H9 (cell line): Measurements from ENCODE around the gene IGSF9. TPM values are rescaled to one million over a fixed set of nuclear protein-coding genes. Genes with fewer than 3 reads are reported as not detected.

Source experiments
- DNase-seq: peaks from one replicate; pipeline ENCODE4 v3.0.0-alpha.2; 2017
- H2AFZ ChIP-seq: one replicate; pipeline ENCODE4 v1.6.1; 2013; ENCODE audit warnings: mild to moderate bottlenecking, low read length, control low read depth, moderate library complexity
- H2AK5ac ChIP-seq: 2 replicates; pipeline ENCODE4 v1.6.1; 2013; ENCODE audit warnings: low read length, control low read depth, mixed read lengths; ENCODE audit not compliant: insufficient read length
- H2BK120ac ChIP-seq: one replicate; pipeline ENCODE4 v1.6.1; 2013; ENCODE audit warnings: low read depth, mild to moderate bottlenecking, low read length, control low read depth, inconsistent platforms; ENCODE audit not compliant: poor library complexity, severe bottlenecking
- H2BK12ac ChIP-seq: 2 replicates; pipeline ENCODE4 v1.6.1; 2013; ENCODE audit warnings: low read length, control low read depth, mixed read lengths, low read depth; ENCODE audit not compliant: insufficient read length
- H2BK15ac ChIP-seq: 2 replicates; pipeline ENCODE4 v1.6.1; 2013; ENCODE audit warnings: low read depth, low read length, control low read depth
- H2BK20ac ChIP-seq: one replicate; pipeline ENCODE4 v1.6.1; 2013; ENCODE audit warnings: low read depth, mild to moderate bottlenecking, low read length, control low read depth, inconsistent platforms; ENCODE audit not compliant: poor library complexity, severe bottlenecking
- H2BK5ac ChIP-seq: 2 replicates; pipeline ENCODE4 v1.6.1; 2013; ENCODE audit warnings: low read length, control low read depth, mixed read lengths; ENCODE audit not compliant: insufficient read length
- H3K14ac ChIP-seq: 2 replicates; pipeline ENCODE4 v1.6.1; 2013; ENCODE audit warnings: low read length, control low read depth; ENCODE audit not compliant: insufficient read depth
- H3K18ac ChIP-seq: 2 replicates; pipeline ENCODE4 v1.6.1; 2013; ENCODE audit warnings: low read depth, mild to moderate bottlenecking, mixed read lengths, low read length, control low read depth; ENCODE audit not compliant: insufficient read length
- H3K23ac ChIP-seq: 2 replicates; pipeline ENCODE4 v1.6.1; 2013; ENCODE audit warnings: low read length, control low read depth, mixed read lengths, low read depth; ENCODE audit not compliant: insufficient read length
- H3K23me2 ChIP-seq: 2 replicates; pipeline ENCODE4 v1.6.1; 2013; ENCODE audit warnings: low read depth, mild to moderate bottlenecking, mixed read lengths, low read length, control low read depth; ENCODE audit not compliant: insufficient read length, poor library complexity, severe bottlenecking
- H3K27ac ChIP-seq: 2 replicates; pipeline ENCODE4 v1.5.1; 2013; ENCODE audit warnings: low read length, control low read depth, mixed read lengths, low read depth; ENCODE audit not compliant: insufficient read length
- H3K27me3 ChIP-seq: 2 replicates; pipeline ENCODE4 v1.6.1; 2013; ENCODE audit warnings: low read length, control low read depth, inconsistent platforms; ENCODE audit not compliant: insufficient read depth
- H3K4ac ChIP-seq: 2 replicates; pipeline ENCODE4 v1.6.1; 2013; ENCODE audit warnings: low read depth, mild to moderate bottlenecking, control low read depth, inconsistent platforms, low read length, moderate library complexity
- H3K4me1 ChIP-seq: 2 replicates; pipeline ENCODE4 v1.6.1; 2013; ENCODE audit warnings: low read length, control low read depth, inconsistent platforms; ENCODE audit not compliant: insufficient read depth
- H3K4me2 ChIP-seq: 2 replicates; pipeline ENCODE4 v1.6.1; 2013; ENCODE audit warnings: low read length, control low read depth, mixed read lengths; ENCODE audit not compliant: insufficient read length, insufficient read depth
- H3K56ac ChIP-seq: 2 replicates; pipeline ENCODE4 v1.6.1; 2013; ENCODE audit warnings: low read depth, mild to moderate bottlenecking, mixed read lengths, low read length, control low read depth; ENCODE audit not compliant: insufficient read length
- H3K79me1 ChIP-seq: 2 replicates; pipeline ENCODE4 v1.6.1; 2013; ENCODE audit warnings: low read depth, mild to moderate bottlenecking, moderate library complexity, low read length, control low read depth, inconsistent platforms; ENCODE audit not compliant: insufficient read depth, poor library complexity, severe bottlenecking
- H3K79me2 ChIP-seq: 2 replicates; pipeline ENCODE4 v1.6.1; 2013; ENCODE audit warnings: low read length, control low read depth, inconsistent platforms; ENCODE audit not compliant: insufficient read depth
- H3K9ac ChIP-seq: 2 replicates; pipeline ENCODE4 v1.6.1; 2013; ENCODE audit warnings: low read length, control low read depth, mixed read lengths; ENCODE audit not compliant: insufficient read length; ENCODE audit errors: extremely low read depth
- H3K9me3 ChIP-seq: one replicate; pipeline ENCODE4 v1.6.1; 2013; ENCODE audit warnings: low read depth, low read length, inconsistent platforms; ENCODE audit not compliant: control insufficient read depth
- H3T11ph ChIP-seq: one replicate; pipeline ENCODE4 v1.6.1; 2013; ENCODE audit warnings: mild to moderate bottlenecking, low read length, control low read depth, inconsistent platforms
- H4K20me1 ChIP-seq: one replicate; pipeline ENCODE4 v1.6.1; 2013; ENCODE audit not compliant: control insufficient read depth, insufficient read length, insufficient read depth
- H4K5ac ChIP-seq: 2 replicates; pipeline ENCODE4 v1.6.1; 2013; ENCODE audit warnings: low read depth, mild to moderate bottlenecking, mixed read lengths, low read length, control low read depth; ENCODE audit not compliant: insufficient read length
- H4K8ac ChIP-seq: replicated peaks from 2 replicates; pipeline ENCODE4 v1.6.1; 2013; ENCODE audit warnings: low read length, control low read depth, mixed read lengths, low read depth; ENCODE audit not compliant: insufficient read length
- H4K91ac ChIP-seq: 2 replicates; pipeline ENCODE4 v1.6.1; 2013; ENCODE audit warnings: low read depth, mild to moderate bottlenecking, moderate library complexity, mixed read lengths, low read length, control low read depth; ENCODE audit not compliant: insufficient read length
- H3K27ac Mint-ChIP-seq, 3 experiments: 2 replicates in 2 of 3; 3 replicates in 1 of 3; pipeline ENCODE4 v1.8.0; 2020 to 2021; ENCODE audit warnings: mixed read lengths in 3 of 3, mild to moderate bottlenecking in 1 of 3, moderate library complexity in 1 of 3
- H3K27me3 Mint-ChIP-seq: 2 replicates; pipeline ENCODE4 v1.8.0; 2021; ENCODE audit warnings: low read depth, mild to moderate bottlenecking, moderate library complexity, mixed read lengths
- H3K36me3 Mint-ChIP-seq, 3 experiments: 2 replicates in 2 of 3; 3 replicates in 1 of 3; pipeline ENCODE4 v1.8.0; 2020 to 2021; ENCODE audit warnings: low read depth in 3 of 3, mixed read lengths in 3 of 3; ENCODE audit not compliant: insufficient read depth in 1 of 3
- H3K4me1 Mint-ChIP-seq, 2 experiments: 2 replicates each; pipeline ENCODE4 v1.8.0; 2020; ENCODE audit warnings: mixed read lengths in 2 of 2
- H3K4me3 Mint-ChIP-seq, 2 experiments: 2 replicates in 1 of 2; 3 replicates in 1 of 2; pipeline ENCODE4 v1.8.0; 2020 to 2021; ENCODE audit warnings: mild to moderate bottlenecking in 2 of 2, mixed read lengths in 2 of 2, moderate library complexity in 1 of 2
- H3K9me3 Mint-ChIP-seq, 2 experiments: 2 replicates in 1 of 2; 3 replicates in 1 of 2; pipeline ENCODE4 v1.8.0; 2020; ENCODE audit warnings: mild to moderate bottlenecking in 2 of 2, mixed read lengths in 2 of 2, moderate library complexity in 1 of 2
- CTCF ChIP-seq: fragments of 200-600 bp; sonication (generic); conservative IDR thresholded peaks from 3 replicates; pipeline ENCODE4 v1.8.0; 2021; ENCODE audit warnings: antibody characterized with exemption, mild to moderate bottlenecking
- WGBS: extraction: QIAGEN DNeasy Blood & Tissue Kit; methylation state at CpG from one replicate; pipeline ENCODE4 v1.1.7; 2013; ENCODE audit warnings: missing lambda C conversion rate, low lambda C conversion rate, mixed read lengths; ENCODE audit not compliant: insufficient read length; ENCODE audit errors: extremely low coverage; 5-methylcytosine and 5-hydroxymethylcytosine counted together
- total RNA-seq: library from RNA; stranded (reverse); gene quantifications from 2 replicates; pipeline ENCODE4 v1.2.1, GENCODE V29; 2021

IGSF9 gene
- total RNA-seq, 1 experiment from 2014 or later, result 11.3 TPM

- H3K9ac ChIP-seq, result no peak overlapping the region
- H3K27ac Mint-ChIP-seq, result no peak overlapping the region
- H3K56ac ChIP-seq, result no peak overlapping the region
- H3K4me1 Mint-ChIP-seq, result peaks cover 25 to 32% of the 10 kb centered on the region in 2 experiments
- no peak overlapping the region for H4K8ac ChIP-seq
- H3K27me3 ChIP-seq, result no peaks in the 10 kb centered on the region
- DNase-seq, result no peak
- no CpG with 5 or more reads among the region's 16 CpGs for WGBS
- H3K79me2 ChIP-seq, result no peaks in the 10 kb centered on the region
- H4K91ac ChIP-seq, result no peak overlapping the region
- H3K14ac ChIP-seq, result no peak overlapping the region
- no peak overlapping the region for H2BK120ac ChIP-seq
- H3K18ac ChIP-seq, result no peak overlapping the region
- no peak overlapping the region for H3K4me2 ChIP-seq
- no peaks in the 10 kb centered on the region; a peak in 1 of 5 replicates for H3K9me3 Mint-ChIP-seq
- H2AFZ ChIP-seq, result no peak overlapping the region
- H3K23ac ChIP-seq, result no peak overlapping the region
- no peak overlapping the region for H3K27ac ChIP-seq
- no peak overlapping the region for H2BK20ac ChIP-seq
- no peaks in the 10 kb centered on the region for H3K9me3 ChIP-seq
- no peak overlapping the region for H2AK5ac ChIP-seq
- no peak overlapping the region for H2BK12ac ChIP-seq
- no peak overlapping the region for H2BK15ac ChIP-seq
- no peak overlapping the region for H3T11ph ChIP-seq
- H4K5ac ChIP-seq, result no peak overlapping the region
- no peaks in the 10 kb centered on the region for H4K20me1 ChIP-seq
- no peaks in the 10 kb centered on the region; the same call in 1 of the 2 replicates for H3K4me1 ChIP-seq
- H3K4me3 Mint-ChIP-seq, result no peak overlapping the region; a peak in 1 of 5 replicates
- H3K27me3 Mint-ChIP-seq, result peaks cover 12% of the 10 kb centered on the region
- peaks cover 17% of the 10 kb centered on the region for H3K23me2 ChIP-seq
- no peaks in the 10 kb centered on the region for H3K79me1 ChIP-seq
- H2BK5ac ChIP-seq, result no peak overlapping the region
- H3K36me3 Mint-ChIP-seq, result peaks cover 13 to 26% (median 23%) of the 10 kb centered on the region in 3 experiments
- TF ChIP-seq CTCF, result no peak
- H3K4ac ChIP-seq, result no peak overlapping the region
Measured at GRCh38 chr1:159927211-159927848, 18.1 kb downstream of the IGSF9 start.
